Activated T-helper 17 cell treated with anti-CD3 and anti-CD28 coated beads, Interleukin-2, amount 50 U/mL, for 72 hours (primary cell): ENCODE data around the gene IFNG. TPM values are rescaled to one million over a fixed set of nuclear protein-coding genes. Genes with fewer than 3 reads are reported as not detected.
"Not testable (repeated sequence)": the region's sequence is repeated elsewhere in the genome, so short reads cannot be mapped to it uniquely, and the experiment has no call there.

Experiments
- ATAC-seq: fragments of 150-1000 bp; cut with Tn5 transposase; replicated peaks from 2 replicates; pipeline ENCODE4 v1.10.0; 2021; ENCODE audit warnings: mild to moderate bottlenecking, moderate library complexity
- H3K27ac Mint-ChIP-seq: one replicate; pipeline ENCODE4 v1.8.0; 2022; ENCODE audit warnings: mixed read lengths
- H3K27me3 Mint-ChIP-seq: one replicate; pipeline ENCODE4 v1.8.0; 2022; ENCODE audit warnings: mixed read lengths
- H3K36me3 Mint-ChIP-seq: one replicate; pipeline ENCODE4 v1.8.0; 2022; ENCODE audit warnings: low read depth, mild to moderate bottlenecking, mixed read lengths
- H3K4me1 Mint-ChIP-seq: one replicate; pipeline ENCODE4 v1.8.0; 2022; ENCODE audit warnings: mixed read lengths
- H3K4me3 Mint-ChIP-seq: one replicate; pipeline ENCODE4 v1.8.0; 2022; ENCODE audit warnings: mild to moderate bottlenecking, mixed read lengths
- H3K9me3 Mint-ChIP-seq: one replicate; pipeline ENCODE4 v1.8.0; 2022; ENCODE audit warnings: mixed read lengths
- total RNA-seq, 2 donors: library from RNA; stranded (reverse); gene quantifications; one replicate each; pipeline ENCODE4 v1.2.3, GENCODE V29; 2022

IFNG gene
- total RNA-seq, 2 donors from 2014 or later = 33.2 to 51.7 TPM

GRCh38 chr12:68177562-68177961 is 18.0 kb upstream of the IFNG start:
- Mint-ChIP-seq H3K4me3 (no peak overlapping the region), H3K27ac (no peak overlapping the region), H3K36me3 (no peaks in the 10 kb centered on the region), H3K27me3 (no peaks in the 10 kb centered on the region), H3K4me1 (peaks cover 52% of the 10 kb centered on the region), H3K9me3 (no peaks in the 10 kb centered on the region)
- no peak for ATAC-seq

- Mint-ChIP-seq H3K4me1 (peaks cover 46% of the 10 kb centered on the region), H3K27ac (no peak overlapping the region), H3K9me3 (no peaks in the 10 kb centered on the region), H3K36me3 (no peaks in the 10 kb centered on the region), H3K27me3 (no peaks in the 10 kb centered on the region), H3K4me3 (peak overlapping the region; percentile 72)
- no peak for ATAC-seq
Observed at GRCh38 chr12:68176257-68176656, 16.7 kb upstream of the IFNG start.

- Mint-ChIP-seq H3K9me3 (no peaks in the 10 kb centered on the region), H3K27me3 (no peaks in the 10 kb centered on the region), H3K27ac (peak overlapping the region; percentile 62), H3K4me1 (peaks cover 40% of the 10 kb centered on the region), H3K36me3 (no peaks in the 10 kb centered on the region), H3K4me3 (peak overlapping the region; percentile 72)
- peak; percentile 96 for ATAC-seq
Observed at GRCh38 chr12:68175557-68176061, 16.1 kb upstream of the IFNG start.

GRCh38 chr12:68174761-68175160 is 15.2 kb upstream of the IFNG start:
- H3K4me1 Mint-ChIP-seq = peaks cover 38% of the 10 kb centered on the region
- ATAC-seq, H3K27me3 Mint-ChIP-seq, H3K36me3 Mint-ChIP-seq, H3K9me3 Mint-ChIP-seq, H3K27ac Mint-ChIP-seq: not testable (repeated sequence)
- peak overlapping the region; percentile 72 for H3K4me3 Mint-ChIP-seq

- Mint-ChIP-seq H3K4me1 (peaks cover 41% of the 10 kb centered on the region), H3K27ac (no peak overlapping the region), H3K36me3 (no peaks in the 10 kb centered on the region), H3K9me3 (no peaks in the 10 kb centered on the region), H3K4me3 (no peak overlapping the region), H3K27me3 (no peaks in the 10 kb centered on the region)
- ATAC-seq = no peak
Observed at GRCh38 chr12:68173792-68174191, 14.3 kb upstream of the IFNG start.

GRCh38 chr12:68170726-68171125 is 11.2 kb upstream of the IFNG start:
- H3K36me3 Mint-ChIP-seq = no peaks in the 10 kb centered on the region
- H3K27ac Mint-ChIP-seq = no peak overlapping the region
- H3K9me3 Mint-ChIP-seq = no peaks in the 10 kb centered on the region
- H3K4me3 Mint-ChIP-seq = no peak overlapping the region
- peaks cover 18% of the 10 kb centered on the region for H3K4me1 Mint-ChIP-seq
- no peaks in the 10 kb centered on the region for H3K27me3 Mint-ChIP-seq
- ATAC-seq = no peak

- Mint-ChIP-seq H3K4me3 (no peak overlapping the region), H3K4me1 (peaks cover 7% of the 10 kb centered on the region), H3K36me3 (no peaks in the 10 kb centered on the region), H3K27ac (no peak overlapping the region), H3K9me3 (no peaks in the 10 kb centered on the region), H3K27me3 (no peaks in the 10 kb centered on the region)
- peak; percentile 46 for ATAC-seq
Observed at GRCh38 chr12:68169213-68169889, 9.8 kb upstream of the IFNG start.

GRCh38 chr12:68166317-68166831 is 6.8 kb upstream of the IFNG start:
- Mint-ChIP-seq H3K27ac (no peak overlapping the region), H3K9me3 (no peaks in the 10 kb centered on the region), H3K4me1 (peaks cover 7% of the 10 kb centered on the region), H3K27me3 (no peaks in the 10 kb centered on the region), H3K36me3 (no peaks in the 10 kb centered on the region), H3K4me3 (no peak overlapping the region)
- ATAC-seq = no peak

GRCh38 chr12:68163560-68164081 is 4.1 kb upstream of the IFNG start:
- no peaks in the 10 kb centered on the region for H3K27me3 Mint-ChIP-seq
- H3K4me1 Mint-ChIP-seq = no peaks in the 10 kb centered on the region
- H3K4me3 Mint-ChIP-seq = no peak overlapping the region

GRCh38 chr12:68162374-68162773 is 2.8 kb upstream of the IFNG start:
- Mint-ChIP-seq H3K4me1 (no peaks in the 10 kb centered on the region), H3K27me3 (no peaks in the 10 kb centered on the region), H3K9me3 (no peaks in the 10 kb centered on the region), H3K4me3 (no peak overlapping the region), H3K27ac (no peak overlapping the region), H3K36me3 (no peaks in the 10 kb centered on the region)
- no peak for ATAC-seq

More at GRCh38 chr12:68163560-68164081, 4.1 kb upstream of the IFNG start:
- H3K36me3 Mint-ChIP-seq = no peaks in the 10 kb centered on the region
- H3K9me3 Mint-ChIP-seq = no peaks in the 10 kb centered on the region
- H3K27ac Mint-ChIP-seq = no peak overlapping the region
- ATAC-seq = peak; percentile 92

- H3K4me3 Mint-ChIP-seq = peak overlapping the region; percentile 63
- H3K36me3 Mint-ChIP-seq = peaks cover 11% of the 10 kb centered on the region
- ATAC-seq = peak; percentile 35
- H3K9me3 Mint-ChIP-seq = no peaks in the 10 kb centered on the region
- H3K27me3 Mint-ChIP-seq = no peaks in the 10 kb centered on the region
- no peaks in the 10 kb centered on the region for H3K4me1 Mint-ChIP-seq
- no peak overlapping the region for H3K27ac Mint-ChIP-seq
Observed at GRCh38 chr12:68158432-68158831, 1.1 kb downstream of the IFNG start.

GRCh38 chr12:68157380-68157779 is 2.2 kb downstream of the IFNG start:
- ATAC-seq = peak; percentile 83
- Mint-ChIP-seq H3K4me1 (no peaks in the 10 kb centered on the region), H3K27ac (peak overlapping the region; percentile 7)

GRCh38 chr12:68156636-68157035 is 2.9 kb downstream of the IFNG start:
- peak overlapping the region; percentile 7 for H3K27ac Mint-ChIP-seq
- no peaks in the 10 kb centered on the region for H3K9me3 Mint-ChIP-seq
- no peak for ATAC-seq
- H3K36me3 Mint-ChIP-seq = peaks cover 11% of the 10 kb centered on the region
- H3K27me3 Mint-ChIP-seq = no peaks in the 10 kb centered on the region
- no peaks in the 10 kb centered on the region for H3K4me1 Mint-ChIP-seq
- peak overlapping the region; percentile 63 for H3K4me3 Mint-ChIP-seq

More at GRCh38 chr12:68157380-68157779, 2.2 kb downstream of the IFNG start:
- no peaks in the 10 kb centered on the region for H3K27me3 Mint-ChIP-seq
- peak overlapping the region; percentile 63 for H3K4me3 Mint-ChIP-seq
- H3K9me3 Mint-ChIP-seq = no peaks in the 10 kb centered on the region
- peaks cover 11% of the 10 kb centered on the region for H3K36me3 Mint-ChIP-seq

- Mint-ChIP-seq H3K4me1 (no peaks in the 10 kb centered on the region), H3K27ac (no peak overlapping the region), H3K27me3 (no peaks in the 10 kb centered on the region), H3K4me3 (no peak overlapping the region), H3K9me3 (no peaks in the 10 kb centered on the region), H3K36me3 (peaks cover 11% of the 10 kb centered on the region)
- no peak for ATAC-seq
Observed at GRCh38 chr12:68154779-68155178, 4.8 kb downstream of the IFNG start.

- Mint-ChIP-seq H3K9me3 (no peaks in the 10 kb centered on the region), H3K27me3 (no peaks in the 10 kb centered on the region), H3K4me3 (no peak overlapping the region), H3K36me3 (no peaks in the 10 kb centered on the region), H3K27ac (no peak overlapping the region), H3K4me1 (no peaks in the 10 kb centered on the region)
- ATAC-seq = no peak
Observed at GRCh38 chr12:68148261-68148951, 11.1 kb downstream of the IFNG start.
